DMS114 treated with DMSO at 0.1 percent for 48 hours (cell line): ENCODE measurements around the gene CACNA2D1.

Experiments
- DNase-seq: peaks from one replicate; lab custom pipeline; 2025; ENCODE audit not compliant: unreplicated experiment; lab: John Stamatoyannopoulos, UW

The CACNA2D1 gene

GRCh38 chr7:82443547-82444219 lies at the start of gene CACNA2D1:
CACNA2D1 (minus strand) TSS chr7:82443777.
- DNase-seq = peak; percentile 71

- DNase-seq = peak; percentile 15
These were observed 38.0 kb upstream of the CACNA2D1 start for GRCh38 chr7:82481499-82482097.

- no peak for DNase-seq
These were observed 34.3 kb upstream of the CACNA2D1 start for GRCh38 chr7:82477733-82478515.

- DNase-seq = no peak
These were observed 29.4 kb upstream of the CACNA2D1 start for GRCh38 chr7:82472966-82473365.

- no peak for DNase-seq
These were observed 27.9 kb upstream of the CACNA2D1 start for GRCh38 chr7:82471351-82472020.

GRCh38 chr7:82469207-82469606 lies 25.6 kb upstream of the CACNA2D1 start:
- DNase-seq = no peak

GRCh38 chr7:82468435-82468834 lies 24.9 kb upstream of the CACNA2D1 start:
- DNase-seq = no peak

GRCh38 chr7:82467020-82467419 lies 23.4 kb upstream of the CACNA2D1 start:
- DNase-seq = no peak

- DNase-seq = no peak
These were observed 20.8 kb upstream of the CACNA2D1 start for GRCh38 chr7:82464372-82464771.

GRCh38 chr7:82455295-82455694 lies 11.7 kb upstream of the CACNA2D1 start:
- DNase-seq = no peak

- no peak for DNase-seq
These were observed 7.2 kb upstream of the CACNA2D1 start for GRCh38 chr7:82450759-82451158.

- DNase-seq = no peak
These were observed 6.3 kb upstream of the CACNA2D1 start for GRCh38 chr7:82449910-82450309.

- DNase-seq = no peak
These were observed 3.3 kb upstream of the CACNA2D1 start for GRCh38 chr7:82446897-82447296.

GRCh38 chr7:82445271-82445670 lies 1.7 kb upstream of the CACNA2D1 start:
- DNase-seq = no peak

- DNase-seq = peak; percentile 71
These were observed 788 bp upstream of the CACNA2D1 start for GRCh38 chr7:82444220-82444909.

GRCh38 chr7:82443036-82443546 lies 486 bp downstream of the CACNA2D1 start:
- peak; percentile 14 for DNase-seq

- DNase-seq = peak; percentile 43
These were observed 1.0 kb downstream of the CACNA2D1 start for GRCh38 chr7:82442492-82443035.

- DNase-seq = peak; percentile 5
These were observed 1.7 kb downstream of the CACNA2D1 start for GRCh38 chr7:82441669-82442478.

GRCh38 chr7:82438521-82438920 lies 5.1 kb downstream of the CACNA2D1 start:
- no peak for DNase-seq

- DNase-seq = no peak
These were observed 7.8 kb downstream of the CACNA2D1 start for GRCh38 chr7:82435769-82436168.
